Stomach (tissue), 4 donors: ENCODE data around the gene ASIC4.

ENCODE experiments used
- CTCF ChIP-seq, 7 experiments: fragments of 450-650 bp in 4 of 7; fragments of 200-600 bp in 3 of 7; sonication (generic) in 3 of 7; IDR thresholded peaks; one replicate each; pipeline ENCODE4 v1.5.1; 2016 to 2019; ENCODE audit warnings: antibody characterized with exemption in 7 of 7, control low read depth in 2 of 7, mild to moderate bottlenecking in 1 of 7
- EP300 ChIP-seq: sonication (generic); formaldehyde crosslinking; IDR thresholded peaks from one replicate; pipeline ENCODE4 v1.6.1; 2017; ENCODE audit warnings: antibody characterized with exemption
- POLR2A ChIP-seq, 4 donors: fragments of 450-650 bp; IDR thresholded peaks; one replicate each; pipeline ENCODE4 v1.6.1; 2016; ENCODE audit warnings: antibody characterized with exemption in 4 of 4, control low read depth in 2 of 4, mild to moderate bottlenecking in 1 of 4, moderate library complexity in 1 of 4
- POLR2AphosphoS5 ChIP-seq, 3 donors: sonication (generic); formaldehyde crosslinking; IDR thresholded peaks; one replicate each; pipeline ENCODE4 v1.6.1; 2016; ENCODE audit warnings: antibody characterized with exemption in 3 of 3

- TF ChIP-seq EP300, result no peak
- TF ChIP-seq POLR2A (IDR thresholded peaks at IDR 0.05), result no peak
- no peak for TF ChIP-seq POLR2AphosphoS5 (IDR thresholded peaks at IDR 0.05)
- no peak for TF ChIP-seq CTCF (IDR thresholded peaks at IDR 0.05)
Measured at GRCh38 chr2:219489315-219489714, 25.0 kb upstream of the ASIC4 start.
